Raji (cell line): ENCODE data around the gene TOM1L2.

Source experiments
- POLR2A ChIP-seq: IDR thresholded peaks from 2 replicates; pipeline ENCODE4 v1.6.1; 2011; ENCODE audit warnings: low read depth, low read length, control low read depth; ENCODE audit not compliant: insufficient read depth

Gene TOM1L2

GRCh38 chr17:17926840-17927449 lies 45.3 kb downstream of the TOM1L2 start:
- no peak for TF ChIP-seq POLR2A

GRCh38 chr17:17926036-17926435 lies 46.2 kb downstream of the TOM1L2 start:
- no peak for TF ChIP-seq POLR2A

- no peak for TF ChIP-seq POLR2A
Observed at GRCh38 chr17:17924857-17925250, 47.3 kb downstream of the TOM1L2 start.

GRCh38 chr17:17924131-17924856 lies 47.9 kb downstream of the TOM1L2 start:
- TF ChIP-seq POLR2A: no peak

GRCh38 chr17:17922070-17922614 lies 50.1 kb downstream of the TOM1L2 start:
- no peak for TF ChIP-seq POLR2A

- no peak for TF ChIP-seq POLR2A
Observed at GRCh38 chr17:17921192-17922069, 50.8 kb downstream of the TOM1L2 start.

- TF ChIP-seq POLR2A: no peak
Observed at GRCh38 chr17:17919169-17920107, 52.8 kb downstream of the TOM1L2 start.

- no peak for TF ChIP-seq POLR2A
Observed at GRCh38 chr17:17917394-17917793, 54.8 kb downstream of the TOM1L2 start.

GRCh38 chr17:17915183-17915582 lies 57.0 kb downstream of the TOM1L2 start:
- TF ChIP-seq POLR2A: no peak

GRCh38 chr17:17913695-17914332 lies 58.4 kb downstream of the TOM1L2 start:
- no peak for TF ChIP-seq POLR2A

GRCh38 chr17:17911001-17911613 lies 61.1 kb downstream of the TOM1L2 start:
- no peak for TF ChIP-seq POLR2A

- TF ChIP-seq POLR2A: no peak
Observed at GRCh38 chr17:17910060-17910459, 62.1 kb downstream of the TOM1L2 start.

- TF ChIP-seq POLR2A: no peak
Observed at GRCh38 chr17:17909078-17909477, 63.1 kb downstream of the TOM1L2 start.
